Prostate gland (tissue), 2 donors: ENCODE data around the gene SEMA6D.

Experiments
- POLR2A ChIP-seq: fragments of 450-650 bp; IDR thresholded peaks from one replicate; pipeline ENCODE4 v1.6.1; 2016; ENCODE audit warnings: antibody characterized with exemption, mild to moderate bottlenecking
- TF ChIP-seq, protein P1 (sequence below), 4 experiments: fragments of 200-600 bp in 2 of 4; fragments of 450-650 bp in 2 of 4; sonication (generic) in 2 of 4; IDR thresholded peaks; 1 replicate in 3 of 4; 2 replicates in 1 of 4; pipeline ENCODE4 v1.5.1; 2016 to 2019; ENCODE audit warnings: antibody characterized with exemption in 4 of 4, mild to moderate bottlenecking in 2 of 4, moderate library complexity in 2 of 4

DNA sequence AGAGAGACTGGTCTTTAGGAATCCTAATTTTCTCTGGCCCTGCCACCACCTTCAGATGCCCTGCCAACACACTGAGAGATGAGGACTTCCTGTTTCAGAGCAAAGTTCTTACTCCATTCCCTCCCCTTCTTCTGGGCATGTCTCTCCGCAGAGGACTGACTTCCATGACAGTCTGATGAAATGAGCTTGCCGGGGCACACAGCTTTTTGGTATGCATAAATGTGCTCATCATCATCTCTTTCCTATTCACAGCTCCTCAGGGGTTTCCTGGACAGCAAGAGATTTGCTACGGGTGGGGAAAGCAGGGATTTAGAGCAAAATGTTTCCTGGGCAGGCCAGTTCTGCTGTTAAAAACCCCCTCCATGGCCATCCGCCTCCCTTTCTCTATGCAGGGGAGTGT, 27.6 kb upstream of the SEMA6D start:
- TF ChIP-seq, protein P1, sequence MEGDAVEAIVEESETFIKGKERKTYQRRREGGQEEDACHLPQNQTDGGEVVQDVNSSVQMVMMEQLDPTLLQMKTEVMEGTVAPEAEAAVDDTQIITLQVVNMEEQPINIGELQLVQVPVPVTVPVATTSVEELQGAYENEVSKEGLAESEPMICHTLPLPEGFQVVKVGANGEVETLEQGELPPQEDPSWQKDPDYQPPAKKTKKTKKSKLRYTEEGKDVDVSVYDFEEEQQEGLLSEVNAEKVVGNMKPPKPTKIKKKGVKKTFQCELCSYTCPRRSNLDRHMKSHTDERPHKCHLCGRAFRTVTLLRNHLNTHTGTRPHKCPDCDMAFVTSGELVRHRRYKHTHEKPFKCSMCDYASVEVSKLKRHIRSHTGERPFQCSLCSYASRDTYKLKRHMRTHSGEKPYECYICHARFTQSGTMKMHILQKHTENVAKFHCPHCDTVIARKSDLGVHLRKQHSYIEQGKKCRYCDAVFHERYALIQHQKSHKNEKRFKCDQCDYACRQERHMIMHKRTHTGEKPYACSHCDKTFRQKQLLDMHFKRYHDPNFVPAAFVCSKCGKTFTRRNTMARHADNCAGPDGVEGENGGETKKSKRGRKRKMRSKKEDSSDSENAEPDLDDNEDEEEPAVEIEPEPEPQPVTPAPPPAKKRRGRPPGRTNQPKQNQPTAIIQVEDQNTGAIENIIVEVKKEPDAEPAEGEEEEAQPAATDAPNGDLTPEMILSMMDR (IDR thresholded peaks at IDR 0.05): no peak
- no peak for TF ChIP-seq POLR2A
